ENCODE results near the gene NUPR2.
"Not testable (repeated sequence)": the region's sequence is repeated elsewhere in the genome, so short reads cannot be mapped to it uniquely, and the experiment has no call there.

Gene NUPR2

DNA sequence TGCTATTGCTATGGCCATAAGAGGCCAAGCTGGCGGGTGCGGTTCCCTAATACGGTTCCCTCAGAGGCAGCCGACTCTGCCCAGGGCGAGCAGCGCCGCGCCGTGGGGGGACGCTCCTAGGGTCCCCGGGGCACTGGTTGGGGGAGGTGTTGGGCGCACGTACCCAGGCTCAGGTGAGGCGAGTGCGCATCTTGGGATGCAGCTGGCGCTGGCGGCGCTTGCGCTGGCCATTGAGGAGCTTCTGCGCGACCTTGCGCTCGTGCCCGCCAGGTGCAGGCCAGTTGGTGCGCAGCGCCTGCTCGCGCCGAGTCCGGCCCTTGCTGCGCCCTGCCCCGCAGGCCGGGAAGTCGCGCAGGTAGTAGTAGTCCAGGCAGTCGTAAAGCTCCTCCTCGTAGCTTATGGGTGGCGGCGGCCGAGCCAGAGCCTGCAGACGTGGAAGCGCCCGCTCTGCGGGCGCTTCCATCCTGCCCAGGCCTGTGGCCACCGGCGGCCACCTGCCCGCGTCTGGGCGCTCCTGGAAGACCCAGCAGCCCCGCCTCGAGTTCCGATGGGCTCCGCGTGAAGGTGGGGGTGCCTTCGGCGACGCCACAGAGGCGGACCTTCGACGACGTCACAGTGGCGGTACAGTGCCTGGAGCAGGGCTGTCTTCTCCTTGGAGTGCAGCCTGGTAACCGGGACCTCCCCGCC lies at the start of gene NUPR2:
Gene NUPR2 (minus strand): TSS at position 566 of the 687 bp plus-strand sequence. CDS start 103 bp downstream, at position 463.
- DNase-seq (ENCODE audit: low spot score) = no peak

GRCh38 chr7:56157238-56157790 lies 41.1 kb upstream of the NUPR2 start:
- DNase-seq (ENCODE audit: low spot score) = no peak

GRCh38 chr7:56131062-56131461 lies 14.8 kb upstream of the NUPR2 start:
- not testable (repeated sequence) for DNase-seq (ENCODE audit: low spot score)

- DNase-seq (ENCODE audit: low spot score) = no peak
These were observed 11.2 kb upstream of the NUPR2 start for GRCh38 chr7:56127241-56127975.

DNA sequence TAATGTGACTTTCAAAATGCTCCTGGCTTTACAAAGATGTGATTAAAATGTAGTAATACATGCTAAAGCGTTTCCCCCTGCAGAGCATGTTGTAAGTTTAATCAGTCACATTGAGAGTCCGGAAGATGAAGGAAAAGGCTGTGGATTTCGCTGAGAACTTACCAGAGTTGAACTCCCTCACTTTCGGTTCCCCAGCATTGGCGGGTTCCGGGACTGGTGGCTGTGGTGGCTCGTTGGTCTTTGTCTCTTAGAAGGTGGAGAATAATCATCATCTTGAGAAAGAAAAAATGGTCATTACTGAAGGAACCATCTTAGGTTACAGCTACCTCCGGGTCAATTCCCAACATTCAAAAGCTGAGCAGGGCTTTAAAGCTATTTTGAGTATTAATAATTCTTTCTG lies 9.6 kb upstream of the NUPR2 start:
- no peak for DNase-seq (ENCODE audit: low spot score)

GRCh38 chr7:56124981-56125380 lies 8.8 kb upstream of the NUPR2 start:
- DNase-seq (ENCODE audit: low spot score) = no peak

GRCh38 chr7:56121440-56121839 lies 5.2 kb upstream of the NUPR2 start:
- no peak for DNase-seq (ENCODE audit: low spot score)

- not testable (repeated sequence) for DNase-seq (ENCODE audit: low spot score)
These were observed 4.0 kb downstream of the NUPR2 start for GRCh38 chr7:56112244-56112643.

DNA sequence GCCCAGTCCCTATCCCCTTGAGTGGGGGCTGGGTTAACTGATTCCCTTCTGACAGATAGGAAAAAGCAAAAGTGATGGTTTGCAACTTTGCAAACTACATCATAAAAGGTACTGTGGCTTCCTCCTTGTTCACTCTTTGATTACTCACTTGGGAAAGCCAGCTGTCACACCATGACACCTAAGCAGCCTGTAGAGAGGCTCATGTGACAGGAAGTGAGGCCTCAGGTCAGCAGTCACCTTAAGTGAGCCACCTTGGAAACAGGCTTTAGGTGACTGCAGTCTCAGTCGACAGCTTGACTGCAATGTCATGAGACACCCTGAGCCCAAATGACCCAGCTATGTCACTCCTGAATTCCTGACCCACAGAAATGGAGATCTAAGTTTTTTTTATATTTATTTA lies 5.6 kb downstream of the NUPR2 start:
- no peak for DNase-seq (ENCODE audit: low spot score)

- no peak for DNase-seq (ENCODE audit: low spot score)
These were observed 8.3 kb downstream of the NUPR2 start for GRCh38 chr7:56107954-56108258.

DNA sequence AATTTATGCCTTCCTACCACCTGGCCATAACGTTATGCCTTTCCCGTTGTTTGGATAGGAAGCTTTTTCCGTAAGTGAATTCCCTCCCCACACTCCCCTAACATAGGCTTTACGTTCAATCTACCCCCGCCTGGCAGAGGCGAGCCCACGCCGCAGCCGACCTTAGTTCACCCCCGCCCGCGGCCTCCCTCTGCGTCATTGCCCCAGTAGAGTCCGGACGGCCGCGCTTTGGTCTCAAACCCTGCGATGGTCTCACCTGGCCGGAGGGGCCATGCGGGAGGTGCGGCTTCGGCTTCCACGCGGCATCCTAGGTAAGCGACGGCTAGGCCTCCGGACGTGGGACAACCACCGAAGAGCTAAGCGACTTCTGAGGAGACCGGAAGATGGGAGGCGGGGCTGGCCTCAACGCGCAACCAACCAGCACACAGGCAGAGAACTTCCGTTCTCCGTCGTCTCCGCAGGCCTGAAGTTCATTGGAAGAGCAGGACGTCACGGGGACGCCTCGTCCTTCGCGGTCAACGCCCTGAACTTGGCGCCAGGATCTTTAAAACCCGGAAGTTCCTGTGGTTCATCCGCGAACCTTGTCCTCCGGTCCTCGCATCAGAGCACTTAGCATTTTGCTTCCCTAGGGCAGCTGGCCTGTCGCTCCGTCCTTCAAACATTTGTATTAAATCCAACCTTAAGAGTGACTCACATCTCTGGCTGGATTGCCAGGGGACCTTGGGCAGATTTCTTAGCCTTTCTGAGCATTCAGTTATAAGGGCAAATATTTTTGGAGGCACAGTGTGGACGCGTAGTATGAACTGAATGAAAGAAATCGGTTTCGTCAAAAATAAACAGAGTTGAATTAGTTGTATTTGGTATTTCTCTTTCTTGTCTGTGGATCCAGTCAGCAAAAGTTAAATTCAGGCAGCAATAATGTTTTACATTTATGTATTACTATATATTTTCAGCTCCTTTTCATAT lies 9.8 kb downstream of the NUPR2 start, which contains the start of gene CHCHD2:
Gene CHCHD2 (minus strand): TSS at position 369 of the 966 bp plus-strand sequence. CDS start 63 bp downstream, at position 306.
- peak; percentile 97 for DNase-seq (ENCODE audit: low spot score)

GRCh38 chr7:56105508-56105907 lies 10.7 kb downstream of the NUPR2 start:
- no peak for DNase-seq (ENCODE audit: low spot score)

DNA sequence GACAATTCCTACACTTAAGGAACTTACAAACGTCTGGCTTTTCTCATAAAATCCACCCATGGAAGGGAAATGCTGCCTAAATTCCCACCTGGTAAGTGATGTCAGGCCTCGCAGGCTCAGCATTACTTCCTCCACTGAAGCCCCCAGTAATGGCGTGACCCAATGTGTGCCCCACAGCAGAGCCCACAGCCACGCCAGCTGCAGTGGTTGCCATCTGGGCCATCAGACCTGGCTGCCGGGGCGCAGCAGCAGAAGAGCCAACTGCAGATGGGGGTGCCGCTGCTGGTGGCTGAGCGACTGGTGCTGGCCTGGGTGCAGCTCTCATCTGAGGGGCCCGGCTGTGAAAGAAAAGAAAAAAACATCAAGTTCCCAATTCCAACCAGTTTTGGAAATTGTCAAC lies 12.1 kb downstream of the NUPR2 start:
- DNase-seq (ENCODE audit: low spot score) = not testable (repeated sequence)

GRCh38 chr7:56099653-56100052 lies 16.6 kb downstream of the NUPR2 start:
- DNase-seq (ENCODE audit: low spot score) = no peak

- DNase-seq (ENCODE audit: low spot score) = not testable (repeated sequence)
These were observed 17.8 kb downstream of the NUPR2 start for GRCh38 chr7:56098187-56099008.

DNA sequence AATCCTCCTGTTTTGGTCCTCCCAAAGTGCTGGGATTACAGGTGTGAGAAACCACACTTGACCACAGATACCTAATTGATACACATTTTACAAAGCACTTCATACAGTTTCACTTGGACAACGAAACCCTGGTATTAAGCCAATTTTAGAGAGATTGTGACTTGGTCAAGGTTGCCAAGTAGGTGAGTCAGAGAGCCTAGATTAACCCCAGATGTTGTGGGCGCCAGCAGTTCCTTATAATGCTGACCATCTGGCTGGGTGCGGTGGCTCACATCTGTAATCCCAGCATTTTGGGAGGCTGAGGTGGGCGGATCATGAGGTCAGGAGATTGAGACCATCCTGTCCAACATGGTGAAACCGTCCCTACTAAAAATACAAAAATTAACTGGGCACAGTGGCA lies 18.5 kb downstream of the NUPR2 start:
- no peak for DNase-seq (ENCODE audit: low spot score)

GRCh38 chr7:56092789-56093531 lies 23.3 kb downstream of the NUPR2 start, which contains the start of gene PHKG1:
Gene PHKG1, minus strand, starts transcription at chr7:56092952. Its CDS starts 4,011 bp downstream, at chr7:56088941.
- peak; percentile 66 for DNase-seq (ENCODE audit: low spot score)

GRCh38 chr7:56092388-56092787 lies 23.8 kb downstream of the NUPR2 start:
- DNase-seq (ENCODE audit: low spot score) = not testable (repeated sequence)

DNA sequence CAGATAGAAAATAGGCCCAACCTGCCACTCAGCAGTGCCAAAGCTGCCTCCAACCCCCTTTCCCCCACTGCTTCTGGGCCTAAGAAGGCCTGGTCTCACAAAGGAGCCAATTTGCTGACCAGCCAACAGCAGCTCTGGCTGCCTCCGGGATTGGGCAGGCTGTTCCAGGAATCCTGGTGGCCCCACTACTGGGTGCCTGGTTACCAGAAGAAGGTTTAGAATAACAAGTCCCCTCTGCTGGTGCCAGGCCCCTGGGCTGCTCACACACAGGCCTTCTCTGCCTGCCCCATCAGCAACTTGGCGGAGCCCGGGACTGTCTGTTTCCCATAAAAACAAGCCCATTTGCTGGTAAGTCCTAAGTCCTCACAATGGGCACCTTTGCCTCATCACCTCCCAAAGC lies 24.6 kb downstream of the NUPR2 start:
- DNase-seq (ENCODE audit: low spot score) = no peak

DNA sequence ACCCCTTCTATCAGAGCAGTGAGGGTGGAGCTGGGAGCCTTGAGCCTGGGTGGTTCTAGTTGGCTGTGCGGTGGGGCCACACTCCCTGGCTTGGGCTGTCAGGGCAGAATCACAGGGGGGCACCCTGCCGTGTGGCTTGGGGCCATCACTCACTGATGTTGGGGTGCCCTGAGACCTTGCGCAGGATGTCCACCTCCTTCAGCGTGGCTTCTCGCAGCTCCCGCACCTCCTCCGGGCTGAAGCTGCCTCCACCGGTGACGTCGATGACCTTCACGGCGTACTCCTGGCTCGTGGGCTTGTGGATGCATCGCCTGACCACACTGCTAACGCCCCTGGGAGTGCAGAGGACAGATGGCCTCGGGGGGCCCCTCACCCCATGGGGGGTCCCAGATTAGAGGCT lies 28.8 kb downstream of the NUPR2 start:
- no peak for DNase-seq (ENCODE audit: low spot score)

Data from HuH-7.5 (cell line).